AG10803 (cell line): Measurements from ENCODE around the gene CCDC88C.

Source experiments
- DNase-seq: peaks from one replicate; pipeline ENCODE4 v3.0.0; 2010; ENCODE audit warnings: low read depth
- H3K4me3 ChIP-seq: 2 replicates; pipeline ENCODE4 v1.5.1; 2011; ENCODE audit warnings: mild to moderate bottlenecking, low read length, control low read depth
- CTCF ChIP-seq: conservative IDR thresholded peaks from 2 replicates; pipeline ENCODE4 v1.5.1; 2011; ENCODE audit warnings: mild to moderate bottlenecking, low read length, control low read depth, inconsistent platforms

The CCDC88C gene

GRCh38 chr14:91341334-91341733 is 76.3 kb downstream of the CCDC88C start:
- no peak for DNase-seq
- H3K4me3 ChIP-seq = no peak overlapping the region
- no peak for TF ChIP-seq CTCF

GRCh38 chr14:91339671-91340369 is 77.8 kb downstream of the CCDC88C start:
- DNase-seq = no peak
- H3K4me3 ChIP-seq = no peak overlapping the region
- no peak for TF ChIP-seq CTCF

GRCh38 chr14:91339076-91339475 is 78.5 kb downstream of the CCDC88C start:
- no peak overlapping the region for H3K4me3 ChIP-seq
- DNase-seq = no peak
- TF ChIP-seq CTCF = no peak

- H3K4me3 ChIP-seq = no peak overlapping the region
- DNase-seq = no peak
- TF ChIP-seq CTCF = no peak
Measured at GRCh38 chr14:91338379-91338778, 79.2 kb downstream of the CCDC88C start.

- TF ChIP-seq CTCF = no peak
- H3K4me3 ChIP-seq = no peak overlapping the region
- DNase-seq = no peak
Measured at GRCh38 chr14:91337699-91338335, 79.8 kb downstream of the CCDC88C start.

GRCh38 chr14:91336093-91336450 is 81.5 kb downstream of the CCDC88C start:
- no peak overlapping the region for H3K4me3 ChIP-seq
- DNase-seq = no peak
- TF ChIP-seq CTCF = no peak
